ENCODE results near the gene ZNF318.
"Not testable (repeated sequence)": the region's sequence is repeated elsewhere in the genome, so short reads cannot be mapped to it uniquely, and the experiment has no call there.

ZNF318 gene

GRCh38 chr6:43369174-43370002 is at the start of gene ZNF318:
Gene ZNF318 (minus strand): TSS chr6:43369647. CDS start chr6:43369365, 282 bp downstream.
- DNase-seq (ENCODE audit: insufficient read length, low spot score): peak; percentile 91
- peak; percentile 75 for TF ChIP-seq POLR2A (IDR thresholded peaks at IDR 0.05; ENCODE audit: low read depth, low read length)
- FAIRE-seq: no peak

GRCh38 chr6:43416935-43417334 is 47.5 kb upstream of the ZNF318 start:
- TF ChIP-seq POLR2A (IDR thresholded peaks at IDR 0.05; ENCODE audit: low read depth, low read length): no peak
- DNase-seq (ENCODE audit: insufficient read length, low spot score) (no peak), FAIRE-seq (no peak)

GRCh38 chr6:43415275-43415674 is 45.8 kb upstream of the ZNF318 start:
- DNase-seq (ENCODE audit: insufficient read length, low spot score); FAIRE-seq: not testable (repeated sequence)

- no peak for TF ChIP-seq POLR2A (IDR thresholded peaks at IDR 0.05; ENCODE audit: low read depth, low read length)
- no peak for DNase-seq (ENCODE audit: insufficient read length, low spot score)
- no peak for FAIRE-seq
Observed at GRCh38 chr6:43413002-43413401, 43.6 kb upstream of the ZNF318 start.

- DNase-seq (ENCODE audit: insufficient read length, low spot score) (no peak), FAIRE-seq (no peak)
- TF ChIP-seq POLR2A (IDR thresholded peaks at IDR 0.05; ENCODE audit: low read depth, low read length): no peak
Observed at GRCh38 chr6:43412541-43412940, 43.1 kb upstream of the ZNF318 start.

- DNase-seq (ENCODE audit: insufficient read length, low spot score); FAIRE-seq: not testable (repeated sequence)
Observed at GRCh38 chr6:43410776-43411175, 41.3 kb upstream of the ZNF318 start.

GRCh38 chr6:43408259-43408658 is 38.8 kb upstream of the ZNF318 start:
- DNase-seq (ENCODE audit: insufficient read length, low spot score): no peak
- no peak for FAIRE-seq
- no peak for TF ChIP-seq POLR2A (IDR thresholded peaks at IDR 0.05; ENCODE audit: low read depth, low read length)

GRCh38 chr6:43407296-43407695 is 37.8 kb upstream of the ZNF318 start:
- no peak for FAIRE-seq
- DNase-seq (ENCODE audit: insufficient read length, low spot score): no peak
- no peak for TF ChIP-seq POLR2A (IDR thresholded peaks at IDR 0.05; ENCODE audit: low read depth, low read length)

- no peak for TF ChIP-seq POLR2A (IDR thresholded peaks at IDR 0.05; ENCODE audit: low read depth, low read length)
- no peak for FAIRE-seq
- no peak for DNase-seq (ENCODE audit: insufficient read length, low spot score)
Observed at GRCh38 chr6:43405354-43405753, 35.9 kb upstream of the ZNF318 start.

- DNase-seq (ENCODE audit: insufficient read length, low spot score): no peak
- no peak for FAIRE-seq
Observed at GRCh38 chr6:43402820-43403219, 33.4 kb upstream of the ZNF318 start.

GRCh38 chr6:43401730-43402129 is 32.3 kb upstream of the ZNF318 start:
- FAIRE-seq: no peak
- DNase-seq (ENCODE audit: insufficient read length, low spot score): no peak
- TF ChIP-seq POLR2A (IDR thresholded peaks at IDR 0.05; ENCODE audit: low read depth, low read length): no peak

More at GRCh38 chr6:43402820-43403219, 33.4 kb upstream of the ZNF318 start:
- no peak for TF ChIP-seq POLR2A (IDR thresholded peaks at IDR 0.05; ENCODE audit: low read depth, low read length)

GRCh38 chr6:43399932-43400487 is 30.6 kb upstream of the ZNF318 start:
- TF ChIP-seq POLR2A (IDR thresholded peaks at IDR 0.05; ENCODE audit: low read depth, low read length): no peak
- no peak for DNase-seq (ENCODE audit: insufficient read length, low spot score)
- FAIRE-seq: no peak

GRCh38 chr6:43396408-43397149 is 27.1 kb upstream of the ZNF318 start:
- no peak for TF ChIP-seq POLR2A (IDR thresholded peaks at IDR 0.05; ENCODE audit: low read depth, low read length)
- FAIRE-seq (no peak), DNase-seq (ENCODE audit: insufficient read length, low spot score) (no peak)

- TF ChIP-seq POLR2A (IDR thresholded peaks at IDR 0.05; ENCODE audit: low read depth, low read length): no peak
- peak; percentile 39 for DNase-seq (ENCODE audit: insufficient read length, low spot score)
- FAIRE-seq: peak; percentile 55
Observed at GRCh38 chr6:43395776-43396175, 26.3 kb upstream of the ZNF318 start.
